Testis (tissue), 2 donors: Measurements from ENCODE around the gene C11orf68.

Source experiments
- POLR2A ChIP-seq: fragments of 450-650 bp; IDR thresholded peaks from one replicate; pipeline ENCODE4 v1.6.1; 2017; ENCODE audit warnings: antibody characterized with exemption, mild to moderate bottlenecking, moderate library complexity
- TF ChIP-seq, protein P1 (sequence below), 3 experiments: fragments of 450-650 bp in 2 of 3; fragments of 200-600 bp in 1 of 3; sonication (generic) in 1 of 3; IDR thresholded peaks; one replicate each; pipeline ENCODE4 v1.5.1; 2016 to 2019; ENCODE audit warnings: antibody characterized with exemption in 3 of 3, mild to moderate bottlenecking in 2 of 3, moderate library complexity in 1 of 3

DNA sequence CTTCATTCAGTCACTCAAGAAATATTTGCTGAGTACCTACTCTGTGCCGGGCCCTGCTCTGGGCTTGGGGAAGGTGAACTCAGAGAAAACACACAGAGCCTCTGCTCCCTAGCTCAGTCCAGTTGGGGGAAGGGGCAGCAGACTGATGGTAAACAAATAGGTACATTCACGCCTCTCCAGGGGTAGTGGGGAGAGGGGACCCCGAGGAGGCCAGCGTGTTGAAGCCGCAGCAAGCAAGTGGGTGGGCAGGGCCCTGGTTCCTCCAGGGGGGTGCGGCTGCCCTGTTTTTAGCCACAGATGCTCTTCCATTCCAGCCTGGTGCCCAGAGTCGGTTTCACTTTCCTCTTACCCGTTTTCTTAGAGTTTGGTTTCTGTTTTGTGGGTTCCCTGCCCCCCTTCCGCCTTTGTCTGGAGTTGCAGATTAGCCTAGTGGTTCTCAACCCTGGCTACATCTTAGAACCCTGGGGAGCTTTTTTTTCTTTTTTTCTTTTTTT lies 9.1 kb upstream of the C11orf68 start:
- TF ChIP-seq, protein P1, sequence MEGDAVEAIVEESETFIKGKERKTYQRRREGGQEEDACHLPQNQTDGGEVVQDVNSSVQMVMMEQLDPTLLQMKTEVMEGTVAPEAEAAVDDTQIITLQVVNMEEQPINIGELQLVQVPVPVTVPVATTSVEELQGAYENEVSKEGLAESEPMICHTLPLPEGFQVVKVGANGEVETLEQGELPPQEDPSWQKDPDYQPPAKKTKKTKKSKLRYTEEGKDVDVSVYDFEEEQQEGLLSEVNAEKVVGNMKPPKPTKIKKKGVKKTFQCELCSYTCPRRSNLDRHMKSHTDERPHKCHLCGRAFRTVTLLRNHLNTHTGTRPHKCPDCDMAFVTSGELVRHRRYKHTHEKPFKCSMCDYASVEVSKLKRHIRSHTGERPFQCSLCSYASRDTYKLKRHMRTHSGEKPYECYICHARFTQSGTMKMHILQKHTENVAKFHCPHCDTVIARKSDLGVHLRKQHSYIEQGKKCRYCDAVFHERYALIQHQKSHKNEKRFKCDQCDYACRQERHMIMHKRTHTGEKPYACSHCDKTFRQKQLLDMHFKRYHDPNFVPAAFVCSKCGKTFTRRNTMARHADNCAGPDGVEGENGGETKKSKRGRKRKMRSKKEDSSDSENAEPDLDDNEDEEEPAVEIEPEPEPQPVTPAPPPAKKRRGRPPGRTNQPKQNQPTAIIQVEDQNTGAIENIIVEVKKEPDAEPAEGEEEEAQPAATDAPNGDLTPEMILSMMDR (IDR thresholded peaks at IDR 0.05), result no peak
- no peak for TF ChIP-seq POLR2A
